GM19239 (cell line): Measurements from ENCODE around the gene GPC3.

ENCODE experiments used
- DNase-seq: peaks from one replicate; pipeline ENCODE4 v3.0.0; 2011; ENCODE audit warnings: low spot score; ENCODE audit not compliant: insufficient read length
- FAIRE-seq: peaks from 2 replicates; lab custom pipeline; 2011; peaks lifted over from hg19 to GRCh38; lab: Jason Lieb, UNC

Gene GPC3

DNA sequence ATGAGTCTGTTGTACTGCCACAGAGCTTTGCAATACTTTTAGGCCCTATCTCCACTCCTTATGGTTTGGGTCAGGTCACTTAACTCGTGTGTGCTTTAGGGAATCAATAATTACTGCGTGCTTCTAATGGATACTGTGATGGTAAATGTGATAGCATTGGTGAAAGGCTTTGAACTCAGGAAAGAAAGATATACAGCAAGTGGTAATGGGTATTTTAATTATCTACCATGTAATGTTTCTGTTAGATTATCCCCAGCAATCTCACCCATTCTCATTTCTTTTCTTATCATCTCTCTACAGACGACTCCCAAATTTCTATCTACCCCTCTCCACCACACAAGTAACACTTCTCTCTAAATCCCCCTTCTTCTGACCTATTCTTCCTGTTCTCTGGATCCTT, 128.6 kb downstream of the GPC3 start:
- no peak for FAIRE-seq
- no peak for DNase-seq

DNA sequence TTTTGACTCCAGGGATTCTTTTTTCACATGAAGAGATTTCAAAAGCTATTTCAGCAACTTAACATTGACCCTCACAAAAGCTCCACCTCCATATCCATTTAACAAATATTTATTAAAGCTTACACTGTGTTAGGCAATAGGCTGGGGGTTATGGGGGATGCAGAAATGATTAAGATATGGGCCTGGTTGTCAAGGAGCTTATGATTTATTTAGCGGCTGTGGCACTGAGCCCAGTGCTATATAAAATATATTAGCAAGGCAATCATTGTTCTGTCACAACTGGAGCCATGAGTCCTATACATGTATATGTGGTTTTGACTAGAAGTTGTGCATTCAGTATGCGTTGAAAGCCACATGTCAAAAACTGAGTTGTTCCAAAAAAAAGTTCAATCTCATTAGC, 131.1 kb downstream of the GPC3 start:
- FAIRE-seq = no peak

DNA sequence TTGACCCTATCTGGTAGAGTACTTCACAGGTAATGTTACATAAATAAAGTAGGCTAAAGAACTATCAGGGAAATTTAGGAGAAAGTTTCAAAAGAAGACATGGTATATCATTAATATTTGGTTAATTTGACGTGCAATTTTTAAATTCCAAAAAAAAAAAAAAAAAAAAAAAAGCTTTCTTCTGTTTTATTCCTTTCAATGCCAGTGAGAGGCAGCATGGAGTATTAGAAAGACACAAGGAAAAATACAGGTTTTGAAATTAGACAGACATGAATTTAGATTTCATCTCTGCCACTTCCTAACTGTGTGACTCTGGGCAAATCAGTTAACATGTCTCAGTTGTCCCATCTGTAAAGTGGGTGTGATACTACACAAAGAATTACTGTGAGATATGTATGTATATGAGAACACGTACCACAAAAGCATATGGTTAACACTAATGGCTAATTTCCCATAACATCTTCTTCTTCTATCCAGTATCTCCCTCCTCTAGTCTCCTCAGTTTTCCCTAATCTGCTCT, 132.5 kb downstream of the GPC3 start:
- no peak for FAIRE-seq
- no peak for DNase-seq

More for the DNA sequence above, 131.1 kb downstream of the GPC3 start:
- no peak for DNase-seq

DNA sequence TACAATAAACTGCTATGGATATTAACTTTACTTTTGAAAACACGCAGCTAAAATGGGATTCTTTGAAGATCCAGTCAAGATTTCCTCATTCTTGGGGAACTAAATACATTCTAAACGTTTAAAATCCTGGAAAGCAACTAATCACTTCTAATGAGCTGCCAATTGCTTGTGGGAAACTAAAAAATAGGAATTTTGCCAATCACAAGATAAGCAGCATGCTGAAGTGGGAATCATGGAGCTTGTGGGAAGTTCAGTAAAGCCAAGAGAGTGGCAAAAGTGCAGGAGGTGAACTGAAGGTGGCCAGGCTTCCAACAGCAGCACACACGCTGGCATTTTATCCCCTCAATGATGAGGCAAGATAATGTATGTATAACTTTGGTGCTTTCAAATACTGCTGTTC, 133.0 kb downstream of the GPC3 start:
- FAIRE-seq (no peak), DNase-seq (no peak)

DNA sequence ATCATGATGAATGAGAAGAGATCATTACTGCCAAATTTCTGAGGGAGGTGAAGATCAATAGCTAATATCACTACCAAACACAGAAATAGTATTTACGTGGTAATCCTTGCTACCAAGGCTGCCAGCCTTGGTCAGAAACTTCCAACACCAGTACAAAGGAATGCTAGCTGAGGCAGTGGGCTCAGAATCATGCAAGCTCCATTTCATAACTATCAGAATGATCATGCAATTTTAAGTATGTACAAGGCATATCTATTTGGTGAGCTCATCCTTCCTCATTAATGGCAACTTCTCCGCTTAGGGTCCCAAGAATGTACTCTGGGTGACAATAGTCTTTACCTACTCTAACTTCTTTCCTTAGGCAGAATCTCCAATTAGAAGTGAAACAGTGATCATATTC, 135.0 kb downstream of the GPC3 start:
- DNase-seq = no peak
- FAIRE-seq = no peak

DNA sequence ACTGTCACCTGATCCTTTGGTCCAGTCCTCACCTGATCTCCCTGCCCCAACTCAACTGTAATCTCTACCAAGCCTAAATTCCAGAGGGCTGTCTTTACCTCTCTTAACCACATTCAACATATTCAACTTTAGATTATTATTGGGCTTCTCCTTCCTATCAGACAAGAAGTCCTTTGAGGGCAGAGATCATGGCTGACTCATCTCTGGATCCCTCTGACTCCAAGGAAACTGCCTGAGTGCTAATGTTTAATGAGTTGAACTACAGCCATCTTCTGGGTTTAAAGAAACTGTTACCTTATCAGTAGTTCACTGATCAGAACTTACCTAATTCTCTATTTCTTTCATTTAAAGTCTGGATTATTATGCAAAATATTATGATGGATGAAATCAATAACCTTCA, 135.7 kb downstream of the GPC3 start:
- FAIRE-seq (no peak), DNase-seq (no peak)

DNA sequence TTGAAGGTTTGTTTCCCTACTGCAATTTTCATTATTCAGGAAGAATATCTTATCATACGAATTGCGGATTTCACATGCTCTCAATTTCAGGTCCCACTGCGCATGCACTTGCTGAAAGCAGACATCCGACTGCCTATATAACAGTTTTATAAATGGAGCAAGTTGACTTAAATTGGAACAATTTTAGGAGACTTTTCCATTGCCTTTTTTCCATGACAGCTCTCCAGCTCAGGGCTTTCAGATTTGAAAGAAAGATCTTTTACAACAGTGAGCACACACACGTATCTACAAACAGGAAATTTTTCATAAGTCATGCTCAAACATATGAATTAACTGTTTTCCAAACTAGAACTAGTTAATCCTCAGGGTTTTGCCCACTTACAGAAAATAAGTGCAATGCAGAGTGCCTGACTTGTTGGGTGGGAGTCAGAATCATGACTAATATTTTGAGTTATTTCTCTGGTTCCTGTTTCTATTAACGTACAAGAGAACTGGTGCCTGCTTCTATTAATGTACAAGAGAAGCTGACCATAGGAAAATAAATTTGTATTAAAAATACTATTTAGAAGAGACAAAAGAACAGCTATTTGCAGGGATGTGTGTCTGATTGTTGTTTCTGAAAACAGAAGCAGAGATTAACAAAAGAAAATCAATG, 137.9 kb downstream of the GPC3 start:
- FAIRE-seq (no peak), DNase-seq (no peak)

DNA sequence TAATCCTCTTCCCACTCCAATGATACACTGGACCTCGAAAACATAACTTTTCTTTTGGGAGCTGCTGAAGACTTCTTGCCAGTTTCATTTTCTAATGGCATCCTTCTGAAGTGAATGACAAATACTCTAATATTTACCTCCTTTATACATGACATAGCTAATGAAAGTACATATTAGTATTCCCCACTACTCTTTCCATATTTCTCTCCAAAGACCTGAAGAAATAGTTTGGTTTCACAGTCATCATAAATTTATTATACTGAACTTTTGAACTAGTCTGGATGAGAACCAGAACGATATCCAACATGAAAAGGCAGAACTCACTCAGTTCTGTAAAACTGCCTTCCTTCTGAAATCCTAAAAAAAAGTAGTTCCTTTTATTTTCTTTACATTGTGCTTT, 139.1 kb downstream of the GPC3 start:
- no peak for FAIRE-seq
- no peak for DNase-seq

DNA sequence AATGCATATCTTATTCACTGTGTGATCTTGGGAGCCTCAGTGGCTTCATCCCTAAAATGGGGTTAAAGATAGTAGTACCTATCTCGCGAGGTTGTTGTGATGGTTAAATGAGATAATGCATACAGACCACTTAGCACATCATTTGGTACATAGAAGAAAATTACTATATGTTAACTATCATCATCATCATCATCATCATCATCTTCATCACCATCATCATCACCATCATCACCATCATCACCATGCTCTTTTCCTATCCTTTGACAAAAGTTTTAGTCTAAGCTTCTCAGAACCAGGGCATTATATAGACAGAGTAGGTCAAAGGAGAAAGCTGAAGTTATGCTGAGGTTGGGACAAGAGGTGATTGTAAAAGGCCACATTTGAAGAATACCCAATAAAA, 145.0 kb downstream of the GPC3 start:
- DNase-seq (no peak), FAIRE-seq (peak; percentile 45)

DNA sequence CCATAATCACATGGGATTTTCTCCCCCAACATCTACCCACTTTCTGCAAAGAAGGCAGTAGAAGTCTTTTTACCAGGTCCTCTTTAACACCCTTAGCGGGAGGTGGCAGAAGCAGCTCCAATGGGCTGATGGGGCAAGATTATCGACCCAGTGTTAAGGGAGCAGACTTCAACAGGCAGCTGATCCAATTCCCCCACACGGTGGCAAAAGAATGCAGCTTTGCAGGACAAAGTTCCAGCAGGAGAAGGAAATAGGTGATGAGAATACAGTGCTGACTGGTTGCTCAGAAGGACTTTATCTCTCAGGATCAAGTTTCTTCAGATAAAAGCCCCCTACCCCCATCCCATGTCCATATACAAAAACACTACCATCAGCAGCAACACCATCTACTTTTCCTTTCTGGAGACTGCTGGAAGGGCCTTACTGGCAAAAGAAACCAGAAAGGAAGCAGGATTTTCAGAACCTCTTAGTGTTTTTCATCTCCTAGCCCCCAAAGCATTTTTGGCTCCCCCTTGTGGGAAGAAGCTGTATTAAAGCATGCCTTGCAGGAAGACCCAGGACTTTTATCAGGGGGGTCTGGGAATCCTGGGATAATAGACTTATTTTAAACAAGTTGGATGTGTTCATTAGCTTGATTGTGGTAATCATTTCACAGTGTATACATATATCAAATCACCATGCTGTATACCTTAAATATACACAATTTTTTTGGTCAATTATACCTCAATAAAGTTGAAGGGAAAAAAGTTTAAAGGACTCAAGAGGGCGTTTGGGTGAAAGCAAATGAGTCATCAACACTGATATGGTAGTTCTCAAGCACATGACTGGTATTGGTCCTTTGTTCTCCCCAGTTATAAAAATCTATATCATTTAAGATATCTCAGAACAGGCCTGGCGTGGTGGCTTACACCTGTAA, 146.4 kb downstream of the GPC3 start:
- peak; percentile 64 for FAIRE-seq

DNA sequence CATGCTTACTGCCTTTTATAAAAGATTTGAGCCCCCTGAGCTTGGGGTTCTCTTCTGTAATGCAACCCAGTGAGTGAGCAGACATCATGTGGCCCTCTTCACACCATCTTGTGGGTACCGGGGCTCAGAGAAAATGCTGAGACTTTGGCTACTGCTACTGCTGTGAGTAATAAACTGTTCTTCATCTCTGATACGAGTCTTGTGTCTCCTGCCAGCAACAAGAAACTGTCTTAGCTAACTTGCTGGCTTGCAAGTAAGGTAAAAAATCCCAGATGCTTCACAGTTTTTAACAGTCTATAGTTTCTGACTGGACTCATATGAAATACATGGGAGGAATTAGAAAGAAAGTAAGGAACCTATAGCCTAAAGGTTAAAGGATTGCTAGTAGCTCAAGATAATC, 148.3 kb downstream of the GPC3 start:
- FAIRE-seq (no peak), DNase-seq (no peak)

More for the DNA sequence above, 146.4 kb downstream of the GPC3 start:
- no peak for DNase-seq

DNA sequence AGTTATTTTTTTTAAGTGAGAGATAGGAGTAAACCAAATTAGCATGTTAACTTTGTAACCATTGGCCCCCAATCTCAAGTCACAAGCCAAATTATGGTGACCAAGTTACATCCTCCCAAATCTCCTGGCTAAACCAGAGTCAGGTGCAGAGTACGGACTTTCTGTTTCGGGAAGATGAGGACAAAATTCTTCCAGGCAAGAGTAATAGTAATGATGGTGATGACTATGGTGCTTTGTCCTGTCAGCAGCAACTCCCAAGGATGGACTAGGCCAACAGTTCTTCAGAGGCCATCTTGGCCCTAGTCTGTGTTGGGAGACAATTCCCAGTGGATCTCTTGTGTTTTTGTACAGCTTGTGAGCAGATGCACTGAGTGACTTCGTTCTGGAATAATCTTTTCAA, 148.8 kb downstream of the GPC3 start:
- no peak for FAIRE-seq
- no peak for DNase-seq

DNA sequence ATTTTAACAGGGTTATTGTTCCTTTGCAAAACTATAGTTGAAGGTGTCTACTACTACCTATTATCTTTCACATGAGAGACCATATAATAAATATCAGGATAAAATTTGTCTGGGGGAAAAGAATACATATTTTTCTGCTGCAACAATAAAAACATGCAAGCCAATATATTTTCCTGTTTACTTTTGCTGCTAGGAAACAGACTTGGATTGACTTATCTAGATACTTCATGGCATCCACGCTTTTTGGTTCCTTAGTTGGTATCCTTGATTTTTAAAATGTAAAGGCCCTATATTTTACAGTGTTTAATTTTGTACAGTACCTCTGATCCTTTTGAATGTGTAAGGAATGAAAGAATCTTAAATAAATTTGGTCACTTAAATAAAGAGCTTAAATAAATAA, 150.6 kb downstream of the GPC3 start:
- FAIRE-seq (no peak), DNase-seq (no peak)

DNA sequence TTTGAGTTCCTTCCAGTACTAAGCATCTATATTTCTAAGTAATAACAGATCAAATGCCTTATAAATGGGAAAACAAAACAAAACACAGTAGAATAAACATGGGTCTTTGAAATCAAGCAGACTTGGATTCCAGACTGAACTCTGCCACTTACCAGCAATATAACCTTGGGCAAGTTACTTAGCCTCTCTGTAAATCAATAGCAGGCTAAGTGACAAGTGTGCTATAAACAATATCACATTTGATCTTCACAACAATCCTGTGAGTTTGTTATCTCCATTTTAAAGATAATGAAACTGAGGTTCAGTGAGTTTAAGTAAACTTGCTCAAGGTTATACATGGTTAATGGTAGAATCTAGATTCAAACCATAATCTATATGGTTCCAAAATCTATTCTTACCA, 165.8 kb downstream of the GPC3 start:
- DNase-seq (no peak), FAIRE-seq (no peak)

DNA sequence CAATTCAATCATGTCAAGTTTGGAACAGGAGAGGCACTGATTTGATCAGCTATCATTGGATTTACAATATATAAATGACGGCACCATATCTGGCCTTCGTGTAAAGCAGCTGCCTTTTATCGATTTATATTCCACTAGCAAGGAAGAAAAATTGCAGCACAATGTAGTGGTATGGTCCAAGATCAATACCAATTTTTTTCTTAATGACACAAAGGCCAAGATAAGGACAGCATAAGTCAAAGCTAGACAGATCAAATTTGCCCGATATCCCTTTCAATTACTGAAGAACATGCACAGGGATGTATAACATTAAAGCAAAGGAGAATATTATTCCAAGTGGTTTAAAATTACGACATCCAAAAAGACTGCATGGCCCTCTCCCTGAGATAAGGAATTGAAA, 167.4 kb downstream of the GPC3 start:
- FAIRE-seq = no peak
- DNase-seq = no peak

DNA sequence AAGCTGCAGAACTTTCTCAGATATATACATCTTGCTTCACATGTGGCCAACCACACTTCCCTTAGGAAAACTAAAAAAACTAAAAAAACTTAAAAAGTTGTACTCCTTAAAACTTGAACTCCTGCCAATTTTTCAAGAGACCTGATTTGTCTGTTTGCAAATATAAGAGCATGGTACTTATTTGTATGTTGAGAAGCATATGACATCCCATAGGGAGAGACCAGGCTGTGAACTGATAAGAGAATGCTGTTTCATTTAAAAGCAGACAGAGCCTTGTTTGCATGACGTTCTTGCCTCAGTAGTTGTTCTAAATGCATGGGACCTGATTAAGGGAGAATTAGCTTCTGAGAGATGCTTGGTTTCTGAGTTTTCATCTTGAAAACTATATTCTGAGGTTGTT, 169.9 kb downstream of the GPC3 start:
- DNase-seq = no peak
- no peak for FAIRE-seq

DNA sequence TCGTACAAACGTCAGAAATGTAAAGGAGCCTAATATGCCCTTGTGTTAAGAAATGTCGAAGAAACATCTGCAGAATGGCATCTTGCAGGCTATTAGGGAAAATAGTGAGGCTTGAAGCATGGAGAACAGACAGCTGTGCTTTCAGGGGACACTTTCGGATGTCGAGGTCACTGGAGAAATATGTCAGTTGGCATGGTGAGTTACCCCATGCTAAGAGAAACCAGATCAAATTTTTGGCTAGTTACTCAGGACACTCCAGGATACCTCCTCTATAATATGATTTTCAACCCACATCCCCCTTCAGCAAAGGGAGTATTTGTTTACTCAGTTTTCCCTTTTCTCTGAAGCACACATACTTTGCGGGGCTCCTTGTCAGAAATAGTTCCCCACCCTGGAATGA, 171.4 kb downstream of the GPC3 start:
- no peak for DNase-seq

DNA sequence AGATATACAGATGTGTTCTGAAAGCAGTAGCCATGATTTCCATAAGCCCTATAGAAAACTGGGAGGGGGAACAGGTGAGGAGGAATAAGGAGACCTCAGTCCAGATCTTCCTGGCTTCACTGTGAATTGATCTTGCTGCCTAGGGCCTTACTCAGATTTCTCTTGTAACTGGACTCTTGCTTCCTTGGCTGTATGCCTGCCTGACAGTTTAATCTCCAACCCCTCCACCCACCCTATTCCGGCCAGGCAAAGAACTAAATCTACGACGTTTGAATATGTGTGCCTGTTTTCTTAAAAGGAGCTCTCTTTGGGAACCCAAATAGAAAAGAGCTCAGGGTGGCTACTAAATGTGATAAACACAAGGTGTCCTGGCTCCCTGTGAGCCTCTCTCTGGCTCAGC, 173.0 kb downstream of the GPC3 start:
- DNase-seq (no peak), FAIRE-seq (no peak)

More for the DNA sequence above, 171.4 kb downstream of the GPC3 start:
- no peak for FAIRE-seq

DNA sequence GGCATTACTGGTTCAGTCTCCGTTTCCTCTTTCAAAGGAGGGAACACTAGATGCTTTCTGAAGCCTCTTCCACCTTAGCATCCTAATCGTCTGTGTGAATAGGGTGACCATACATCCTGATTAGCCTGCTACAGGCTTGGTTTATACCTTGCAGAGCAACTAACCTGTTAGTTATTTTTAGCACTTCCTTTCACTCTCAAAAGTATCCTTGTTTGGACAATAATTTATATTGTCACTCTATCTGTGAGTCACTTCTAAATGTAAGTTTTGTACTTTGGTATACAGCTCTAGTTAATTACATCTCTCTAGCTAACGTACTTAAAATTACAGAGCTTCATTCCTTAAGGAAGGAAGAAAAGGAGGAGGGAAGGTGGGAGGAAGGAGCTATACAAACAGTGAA, 174.5 kb downstream of the GPC3 start:
- DNase-seq (no peak), FAIRE-seq (no peak)

DNA sequence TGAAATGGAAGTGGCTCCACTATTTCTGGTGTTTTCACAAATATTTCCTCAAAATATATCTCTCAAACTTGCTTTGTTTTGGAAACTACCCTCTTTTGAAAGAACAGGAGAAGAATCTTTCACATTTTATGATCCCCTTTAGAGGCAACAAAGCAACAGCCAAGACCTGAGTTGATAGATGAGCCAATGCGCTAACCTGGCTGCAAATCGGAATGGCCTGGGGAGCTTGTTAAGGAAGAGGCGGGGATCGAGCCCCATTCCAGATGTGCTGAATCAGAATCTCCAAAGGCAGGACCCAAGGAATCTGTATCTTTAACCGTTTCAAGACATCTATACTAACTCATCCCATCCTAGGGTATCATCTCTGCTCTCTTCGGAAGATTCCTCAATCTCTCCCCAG, 181.3 kb downstream of the GPC3 start:
- DNase-seq = no peak
- FAIRE-seq = no peak

DNA sequence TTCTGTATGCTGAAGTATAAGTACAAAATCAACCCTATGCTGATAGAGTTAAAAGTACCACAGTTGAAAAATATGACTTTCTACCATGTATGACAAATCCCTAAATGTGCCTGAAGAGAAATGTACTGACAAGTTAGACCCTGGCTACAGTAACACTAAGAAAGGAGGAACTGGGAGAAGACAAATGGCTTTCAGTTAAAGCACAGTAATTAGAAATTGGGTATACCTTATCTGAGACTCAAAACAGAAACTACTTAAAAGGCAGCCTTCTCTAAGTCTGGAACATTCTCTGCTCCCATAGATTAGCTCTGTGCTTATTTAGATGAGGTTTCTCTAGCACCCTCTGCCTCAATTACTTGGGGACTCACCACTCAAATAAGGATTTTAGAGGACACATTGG, 189.1 kb downstream of the GPC3 start:
- DNase-seq (no peak), FAIRE-seq (peak; percentile 79)
